ENCODE measurements around the gene PNPLA1.

DNA sequence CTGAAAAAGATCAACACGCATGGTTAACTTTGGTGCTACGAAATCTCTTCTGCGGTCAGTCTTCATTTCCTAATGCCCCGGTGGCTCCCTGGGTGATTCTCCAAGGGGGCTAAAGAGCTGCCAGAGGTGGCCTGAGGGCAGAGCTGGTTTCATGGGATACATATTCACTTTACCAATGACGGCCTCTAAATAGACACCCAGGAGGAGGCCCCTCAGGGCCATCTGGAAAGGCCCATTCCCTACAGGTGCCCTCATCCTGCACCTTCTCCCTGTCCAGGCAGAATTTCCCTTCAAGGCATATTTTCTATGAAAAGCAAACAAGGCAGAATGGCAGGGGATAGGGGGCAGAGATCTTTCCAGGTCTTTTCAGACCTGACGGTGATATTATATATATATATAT lies 54.3 kb downstream of the PNPLA1 start:
- TF ChIP-seq CTCF (IDR thresholded peaks at IDR 0.05) (no peak), ZFX (IDR thresholded peaks at IDR 0.05; ENCODE audit: borderline replicate concordance) (no peak)

Measured in 22Rv1 (cell line).